Esophagus muscularis mucosa (tissue), 4 donors: ENCODE results near the gene KLHL30. TPM values are rescaled to one million over a fixed set of nuclear protein-coding genes. Genes with fewer than 3 reads are reported as not detected.

Experiments used
- DNase-seq: peaks from one replicate; pipeline ENCODE4 v3.0.0-alpha.2; 2017; ENCODE audit errors: extremely low spot score
- H3K27ac ChIP-seq, 4 donors: fragments of 200-600 bp; sonication (generic); replicated peaks in 1 of 4; 1 replicate in 3 of 4; 2 replicates in 1 of 4; pipeline ENCODE4 v1.5.1; 2016 to 2019; ENCODE audit warnings: mild to moderate bottlenecking in 1 of 4
- H3K27me3 ChIP-seq, 4 donors: fragments of 200-600 bp; sonication (generic); one replicate each; pipeline versions ENCODE4 v1.5.1 to v1.6.0; 2016 to 2019
- H3K36me3 ChIP-seq, 4 donors: fragments of 200-600 bp; sonication (generic); one replicate each; pipeline ENCODE4 v1.5.1; 2016 to 2019
- H3K4me1 ChIP-seq, 4 donors: fragments of 200-600 bp; sonication (generic); one replicate each; pipeline ENCODE4 v1.5.1; 2016 to 2019
- H3K4me3 ChIP-seq, 4 donors: fragments of 200-600 bp; sonication (generic); 1 replicate in 2 of 4; 2 replicates in 2 of 4; pipeline ENCODE4 v1.5.1; 2016 to 2019; ENCODE audit warnings: mild to moderate bottlenecking in 4 of 4, moderate library complexity in 1 of 4
- H3K9me3 ChIP-seq, 4 donors: fragments of 200-600 bp; sonication (generic); 1 replicate in 3 of 4; 2 replicates in 1 of 4; pipeline ENCODE4 v1.5.1; 2016 to 2019
- EP300 ChIP-seq: sonication (generic); formaldehyde crosslinking; IDR thresholded peaks from one replicate; pipeline ENCODE4 v1.6.1; 2017; ENCODE audit warnings: antibody characterized with exemption
- POLR2A ChIP-seq: fragments of 450-650 bp; IDR thresholded peaks from one replicate; pipeline ENCODE4 v1.6.1; 2017; ENCODE audit warnings: antibody characterized with exemption, moderate library complexity, mild to moderate bottlenecking, low read depth
- POLR2AphosphoS5 ChIP-seq, 2 donors: sonication (generic); formaldehyde crosslinking; IDR thresholded peaks; one replicate each; pipeline ENCODE4 v1.6.1; 2017; ENCODE audit warnings: antibody characterized with exemption in 2 of 2
- WGBS: methylation state at CpG from one replicate; pipeline ENCODE4 v1.1.5; 2018; 5-methylcytosine and 5-hydroxymethylcytosine counted together
- intact Hi-C: fragments of 100-400 bp; cut with DNase I; formaldehyde crosslinking; loops from one replicate; pipeline ENCODE4 v1.15.1; 2023
- total RNA-seq, 4 donors: library from RNA; depleted of rRNA; stranded (reverse); fragments of >200 nt; gene quantifications; one replicate each; pipeline versions ENCODE4 v1.1.0 to v1.2.1, GENCODE V29; 2016
- TF ChIP-seq, protein P1 (sequence below), 3 experiments: fragments of 200-600 bp in 2 of 3; fragments of 450-650 bp in 1 of 3; sonication (generic) in 2 of 3; IDR thresholded peaks; one replicate each; pipeline ENCODE4 v1.5.1; 2017 to 2019; ENCODE audit warnings: antibody characterized with exemption in 3 of 3, mild to moderate bottlenecking in 2 of 3, moderate library complexity in 1 of 3

The KLHL30 gene
- total RNA-seq, 4 donors from 2014 or later = 1.2 to 8.0 (median 4.4) TPM

DNA sequence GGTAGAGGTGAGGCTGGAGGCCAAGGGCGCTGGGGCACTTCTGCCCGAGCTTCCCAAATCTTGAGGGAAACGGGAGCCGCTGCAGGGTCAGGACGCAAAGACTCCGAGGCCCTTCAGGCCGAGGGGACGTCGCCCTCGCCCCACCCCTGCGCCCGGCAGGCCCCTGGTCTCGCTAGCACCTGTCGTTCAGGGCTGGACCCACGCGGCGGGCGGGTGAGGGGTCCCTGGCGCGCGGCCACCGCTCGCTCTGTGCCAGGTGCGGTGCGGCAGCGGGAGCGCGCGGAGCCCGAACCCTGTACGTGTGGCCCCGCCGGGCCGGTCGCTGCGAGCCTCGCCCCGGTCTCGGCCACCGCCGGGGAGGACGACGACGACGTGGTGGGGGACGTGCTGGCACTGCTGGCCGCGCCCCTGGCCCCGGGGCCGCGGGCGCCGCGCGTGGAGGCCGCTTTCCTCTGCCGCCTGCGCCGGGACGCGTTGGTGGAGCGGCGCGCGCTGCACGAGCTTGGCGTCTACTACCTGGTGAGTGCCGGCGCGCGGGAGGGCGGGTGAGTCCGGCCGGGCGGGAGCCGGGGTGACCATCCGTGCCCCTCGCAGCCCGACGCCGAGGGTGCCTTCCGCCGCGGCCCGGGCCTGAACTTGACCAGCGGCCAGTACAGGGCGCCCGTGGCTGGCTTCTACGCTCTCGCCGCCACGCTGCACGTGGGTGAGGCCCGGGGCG, 25.2 kb downstream of the KLHL30 start:
- H3K27me3 ChIP-seq = peaks cover 0 to 60% (median 19%) of the 10 kb centered on the region in 4 donors
- intact Hi-C loops = no loop called here
- H3K4me3 ChIP-seq = peak overlapping the region; percentile 18 to 43 (median 30)

DNA sequence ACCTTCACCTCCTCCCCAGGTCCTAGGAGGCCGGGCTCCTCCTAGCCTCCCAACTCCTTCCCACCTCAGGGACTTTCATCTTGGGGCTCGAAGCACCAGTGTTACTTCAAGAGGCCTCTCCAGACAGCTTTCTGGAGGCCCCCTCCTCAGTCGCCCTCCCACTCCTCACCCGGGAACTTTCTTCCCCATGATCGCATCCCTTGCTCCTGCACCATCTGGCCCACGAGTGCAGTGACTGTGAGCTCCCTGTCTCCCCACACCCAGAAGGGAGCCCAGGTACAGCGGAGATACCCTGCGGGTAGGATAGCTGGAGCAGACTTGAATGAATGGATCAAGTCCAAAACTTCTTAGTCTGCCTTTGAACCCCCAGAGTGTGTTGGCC, 26.4 kb downstream of the KLHL30 start:
- Histone ChIP-seq H3K9me3 (no peaks in the 10 kb centered on the region), H3K4me3 (no peak overlapping the region), H3K27me3 (peaks cover 0 to 49% (median 12%) of the 10 kb centered on the region in 4 donors), H3K4me1 (peaks cover 10 to 40% (median 32%) of the 10 kb centered on the region in 4 donors), H3K36me3 (peaks cover 0 to 28% (median 25%) of the 10 kb centered on the region in 4 donors), H3K27ac (no peak overlapping the region)
- intact Hi-C loops = no loop called here
- TF ChIP-seq EP300 (no peak), POLR2A (no peak), POLR2AphosphoS5 (IDR thresholded peaks at IDR 0.05) (no peak)
- TF ChIP-seq, protein P1, sequence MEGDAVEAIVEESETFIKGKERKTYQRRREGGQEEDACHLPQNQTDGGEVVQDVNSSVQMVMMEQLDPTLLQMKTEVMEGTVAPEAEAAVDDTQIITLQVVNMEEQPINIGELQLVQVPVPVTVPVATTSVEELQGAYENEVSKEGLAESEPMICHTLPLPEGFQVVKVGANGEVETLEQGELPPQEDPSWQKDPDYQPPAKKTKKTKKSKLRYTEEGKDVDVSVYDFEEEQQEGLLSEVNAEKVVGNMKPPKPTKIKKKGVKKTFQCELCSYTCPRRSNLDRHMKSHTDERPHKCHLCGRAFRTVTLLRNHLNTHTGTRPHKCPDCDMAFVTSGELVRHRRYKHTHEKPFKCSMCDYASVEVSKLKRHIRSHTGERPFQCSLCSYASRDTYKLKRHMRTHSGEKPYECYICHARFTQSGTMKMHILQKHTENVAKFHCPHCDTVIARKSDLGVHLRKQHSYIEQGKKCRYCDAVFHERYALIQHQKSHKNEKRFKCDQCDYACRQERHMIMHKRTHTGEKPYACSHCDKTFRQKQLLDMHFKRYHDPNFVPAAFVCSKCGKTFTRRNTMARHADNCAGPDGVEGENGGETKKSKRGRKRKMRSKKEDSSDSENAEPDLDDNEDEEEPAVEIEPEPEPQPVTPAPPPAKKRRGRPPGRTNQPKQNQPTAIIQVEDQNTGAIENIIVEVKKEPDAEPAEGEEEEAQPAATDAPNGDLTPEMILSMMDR (IDR thresholded peaks at IDR 0.05) = no peak
- DNase-seq = no peak
- whole genome bisulfite sequencing = 96% methylated on average over 8 of the region's 8 CpGs

More for the DNA sequence above, 25.2 kb downstream of the KLHL30 start:
- 12% methylated on average over 14 of the region's 95 CpGs for WGBS
- no peak for TF ChIP-seq POLR2AphosphoS5 (IDR thresholded peaks at IDR 0.05)
- TF ChIP-seq POLR2A = no peak
- TF ChIP-seq, protein P1 (IDR thresholded peaks at IDR 0.05) = no peak
- TF ChIP-seq EP300 = no peak
- DNase-seq = no peak
- H3K9me3 ChIP-seq = no peaks in the 10 kb centered on the region
- peaks cover 6 to 37% (median 31%) of the 10 kb centered on the region in 4 donors for H3K4me1 ChIP-seq
- H3K36me3 ChIP-seq = peaks cover 0 to 24% (median 15%) of the 10 kb centered on the region in 4 donors
- no peak overlapping the region for H3K27ac ChIP-seq

DNA sequence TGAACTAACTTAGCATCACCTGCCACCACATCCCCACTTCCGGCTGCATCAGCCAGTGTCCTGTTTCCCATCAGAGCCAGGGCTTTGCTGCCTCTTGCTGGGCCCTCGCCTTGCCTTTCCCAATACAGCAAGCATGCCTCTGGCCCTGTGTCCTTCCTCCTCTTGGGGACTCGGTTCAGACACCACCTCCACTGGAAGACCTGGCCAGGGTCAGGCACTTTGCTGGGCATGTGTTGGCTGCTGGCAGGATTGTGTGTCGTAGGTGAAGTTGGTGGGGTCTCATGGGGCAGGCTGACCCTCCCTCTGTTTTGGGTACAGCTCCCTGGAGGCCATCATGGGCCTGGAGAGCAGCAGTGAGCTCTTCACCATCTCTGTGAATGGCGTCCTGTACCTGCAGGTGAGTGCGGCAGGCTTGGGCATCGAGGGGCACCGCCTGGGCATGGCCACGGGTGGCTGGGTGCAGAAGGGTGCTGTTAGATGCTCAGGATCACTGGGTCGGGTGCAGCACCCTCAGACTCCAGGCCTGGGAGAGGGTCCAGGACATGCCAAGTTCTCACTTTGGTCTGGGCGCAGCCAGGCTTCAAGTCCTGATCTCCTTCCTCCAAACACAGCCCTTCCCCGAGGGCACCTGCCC, 26.9 kb downstream of the KLHL30 start:
- intact Hi-C loops = no loop called here
- no peak for DNase-seq
- TF ChIP-seq, protein P1 (IDR thresholded peaks at IDR 0.05) = no peak
- TF ChIP-seq EP300 (no peak), POLR2AphosphoS5 (IDR thresholded peaks at IDR 0.05) (no peak), POLR2A (no peak)

DNA sequence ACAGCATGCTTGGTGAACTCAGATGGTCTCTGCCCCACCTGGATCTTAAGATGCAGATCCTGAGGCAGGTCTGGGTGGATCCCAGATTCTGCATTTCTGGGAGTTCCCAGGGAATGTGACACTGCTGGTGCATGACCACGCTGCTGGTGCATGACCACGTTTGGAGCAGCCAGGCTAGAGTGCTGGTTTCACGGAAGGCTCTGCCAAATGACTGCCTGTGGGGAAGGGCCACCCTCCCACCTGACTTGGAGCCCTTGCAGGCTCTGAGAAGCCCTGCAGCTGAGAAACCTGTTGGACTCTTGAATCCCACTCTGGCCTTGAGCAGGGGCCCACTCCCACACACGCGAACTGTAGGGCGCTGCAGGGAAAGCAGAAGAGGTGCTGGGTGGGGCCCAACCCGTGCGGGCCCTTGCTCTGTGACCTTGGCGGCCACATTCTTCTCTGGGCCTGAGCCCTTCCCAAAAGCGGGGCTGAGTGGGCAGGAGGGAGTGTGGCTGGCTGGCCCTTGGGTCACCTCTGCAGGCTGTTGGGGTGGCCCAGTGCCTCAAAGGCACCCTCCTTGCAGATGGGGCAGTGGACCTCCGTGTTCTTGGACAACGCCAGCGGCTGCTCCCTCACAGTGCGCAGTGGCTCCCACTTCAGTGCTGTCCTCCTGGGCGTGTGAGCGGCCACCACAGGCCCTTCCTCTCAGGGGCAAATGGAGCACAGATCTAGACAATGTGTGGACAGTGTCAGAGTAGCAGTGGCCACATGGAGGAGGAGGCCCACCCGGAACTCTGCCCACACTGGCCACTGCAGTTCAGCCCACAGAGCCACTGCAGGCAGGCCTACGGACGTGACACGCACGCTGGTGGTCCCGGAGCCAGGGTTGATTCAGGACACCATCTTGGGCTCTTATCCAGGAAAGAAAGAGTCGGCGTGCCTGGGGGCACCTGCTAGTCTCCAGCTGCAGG, 28.2 kb downstream of the KLHL30 start:
- H3K27me3 ChIP-seq = peaks cover 0 to 31% (median 8%) of the 10 kb centered on the region in 4 donors
- H3K27ac ChIP-seq = no peak overlapping the region
- no peak overlapping the region for H3K4me3 ChIP-seq
- H3K9me3 ChIP-seq = no peaks in the 10 kb centered on the region
- intact Hi-C loops = no loop called here
- TF ChIP-seq POLR2A = no peak
- peaks cover 19 to 45% (median 39%) of the 10 kb centered on the region in 4 donors for H3K4me1 ChIP-seq
- DNase-seq = no peak
- H3K36me3 ChIP-seq = peaks cover 6 to 44% (median 40%) of the 10 kb centered on the region in 4 donors
- 89% methylated on average over 15 of the region's 24 CpGs for WGBS

More for the DNA sequence above, 26.9 kb downstream of the KLHL30 start:
- Histone ChIP-seq H3K9me3 (no peaks in the 10 kb centered on the region), H3K4me1 (peaks cover 15 to 41% (median 35%) of the 10 kb centered on the region in 4 donors), H3K36me3 (peaks cover 1 to 33% (median 30%) of the 10 kb centered on the region in 4 donors), H3K27ac (no peak overlapping the region), H3K4me3 (no peak overlapping the region), H3K27me3 (peaks cover 0 to 44% (median 9%) of the 10 kb centered on the region in 4 donors)
- 93% methylated on average over 5 of the region's 12 CpGs for WGBS
